Measurements from ENCODE around the gene KCNN2. TPM values are rescaled to one million over a fixed set of nuclear protein-coding genes. Genes with fewer than 3 reads are reported as not detected.

Gene KCNN2
- total RNA-seq, 1 donor from 2014 or later, result not detected

- DNase-seq (no peak), ATAC-seq (ENCODE audit: low read depth) (no peak)
- ChIA-PET POLR2A (no interaction called here), CTCF (no interaction called here)
- Mint-ChIP-seq H3K9me3 (no peaks in the 10 kb centered on the region), H3K36me3 (ENCODE audit: low read depth) (no peaks in the 10 kb centered on the region), H3K4me3 (no peak overlapping the region), H3K4me1 (peaks cover 9% of the 10 kb centered on the region), H3K27ac (no peak overlapping the region), H3K27me3 (peaks cover 50% of the 10 kb centered on the region)
- no peak for TF ChIP-seq CTCF (IDR thresholded peaks at IDR 0.05)
- intact Hi-C loops (cut with micrococcal nuclease), result no loop called here
Measured at GRCh38 chr5:114360816-114361723, 800 bp upstream of the KCNN2 start.

DNA sequence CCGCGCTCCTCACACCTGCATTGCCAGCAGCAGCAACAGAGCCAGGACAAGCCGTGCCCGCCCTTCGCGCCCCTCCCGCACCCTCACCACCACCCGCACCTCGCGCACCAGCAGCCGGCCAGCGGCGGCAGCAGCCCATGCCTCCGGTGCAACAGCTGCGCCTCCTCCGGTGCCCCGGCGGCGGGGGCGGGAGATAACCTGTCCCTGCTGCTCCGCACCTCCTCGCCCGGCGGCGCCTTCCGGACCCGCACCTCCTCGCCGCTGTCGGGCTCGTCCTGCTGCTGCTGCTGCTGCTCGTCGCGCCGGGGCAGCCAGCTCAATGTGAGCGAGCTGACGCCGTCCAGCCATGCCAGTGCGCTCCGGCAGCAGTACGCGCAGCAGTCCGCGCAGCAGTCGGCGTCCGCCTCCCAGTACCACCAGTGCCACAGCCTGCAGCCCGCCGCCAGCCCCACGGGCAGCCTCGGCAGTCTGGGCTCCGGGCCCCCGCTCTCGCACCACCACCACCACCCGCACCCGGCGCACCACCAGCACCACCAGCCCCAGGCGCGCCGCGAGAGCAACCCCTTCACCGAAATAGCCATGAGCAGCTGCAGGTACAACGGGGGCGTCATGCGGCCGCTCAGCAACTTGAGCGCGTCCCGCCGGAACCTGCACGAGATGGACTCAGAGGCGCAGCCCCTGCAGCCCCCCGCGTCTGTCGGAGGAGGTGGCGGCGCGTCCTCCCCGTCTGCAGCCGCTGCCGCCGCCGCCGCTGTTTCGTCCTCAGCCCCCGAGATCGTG is 517 bp downstream of the KCNN2 start:
- H3K4me1 Mint-ChIP-seq, result peaks cover 9% of the 10 kb centered on the region
- no peak overlapping the region for H3K4me3 Mint-ChIP-seq
- H3K27me3 Mint-ChIP-seq, result peaks cover 46% of the 10 kb centered on the region
- H3K36me3 Mint-ChIP-seq (ENCODE audit: low read depth), result no peaks in the 10 kb centered on the region
- CTCF ChIA-PET, result no interaction called here
- ATAC-seq (ENCODE audit: low read depth), result no peak
- H3K9me3 Mint-ChIP-seq, result no peaks in the 10 kb centered on the region
- H3K27ac Mint-ChIP-seq, result no peak overlapping the region
- POLR2A ChIA-PET, result no interaction called here
- TF ChIP-seq CTCF (IDR thresholded peaks at IDR 0.05), result no peak
- no peak for DNase-seq
- intact Hi-C loops (cut with micrococcal nuclease), result no loop called here

DNA sequence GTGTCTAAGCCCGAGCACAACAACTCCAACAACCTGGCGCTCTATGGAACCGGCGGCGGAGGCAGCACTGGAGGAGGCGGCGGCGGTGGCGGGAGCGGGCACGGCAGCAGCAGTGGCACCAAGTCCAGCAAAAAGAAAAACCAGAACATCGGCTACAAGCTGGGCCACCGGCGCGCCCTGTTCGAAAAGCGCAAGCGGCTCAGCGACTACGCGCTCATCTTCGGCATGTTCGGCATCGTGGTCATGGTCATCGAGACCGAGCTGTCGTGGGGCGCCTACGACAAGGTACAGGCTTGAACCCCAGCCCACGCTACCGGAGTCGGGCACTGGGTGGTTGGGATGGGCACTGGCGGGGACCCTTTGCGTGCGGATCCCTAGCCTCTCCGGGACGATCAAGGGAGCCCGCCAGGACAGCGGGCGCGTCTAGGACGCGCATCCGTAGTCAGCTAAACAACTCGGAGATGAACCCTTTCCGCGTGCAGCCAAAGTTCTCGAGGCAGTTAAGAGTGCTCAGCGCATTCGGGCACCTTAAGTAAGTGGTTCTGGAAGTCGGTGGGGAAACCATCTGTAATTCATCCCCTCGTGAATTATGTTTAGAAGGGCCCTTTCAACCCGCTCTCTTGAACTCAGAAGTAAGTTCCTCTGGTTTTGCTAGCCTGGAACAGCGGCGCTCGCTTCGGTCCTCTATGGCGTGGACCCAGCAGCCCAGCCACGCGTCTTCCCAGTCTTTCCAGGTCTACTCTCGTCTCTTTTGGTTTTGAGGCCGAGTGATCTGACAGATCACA is 1.3 kb downstream of the KCNN2 start:
- peak overlapping the region; percentile 17 for H3K4me3 Mint-ChIP-seq

GRCh38 chr5:114363837-114364236 is 2.0 kb downstream of the KCNN2 start:
- ChIA-PET CTCF (no interaction called here), POLR2A (no interaction called here)
- Mint-ChIP-seq H3K9me3 (no peaks in the 10 kb centered on the region), H3K4me1 (peaks cover 9% of the 10 kb centered on the region), H3K27me3 (peaks cover 40% of the 10 kb centered on the region), H3K4me3 (peak overlapping the region; percentile 17), H3K36me3 (ENCODE audit: low read depth) (no peaks in the 10 kb centered on the region), H3K27ac (no peak overlapping the region)
- TF ChIP-seq CTCF (IDR thresholded peaks at IDR 0.05), result no peak
- ATAC-seq (ENCODE audit: low read depth) (no peak), DNase-seq (no peak)
- intact Hi-C loops (cut with micrococcal nuclease), result no loop called here

More for the DNA sequence above, 1.3 kb downstream of the KCNN2 start:
- Mint-ChIP-seq H3K9me3 (no peaks in the 10 kb centered on the region), H3K36me3 (ENCODE audit: low read depth) (no peaks in the 10 kb centered on the region), H3K27me3 (peaks cover 45% of the 10 kb centered on the region), H3K27ac (no peak overlapping the region), H3K4me1 (peaks cover 9% of the 10 kb centered on the region)
- DNase-seq, result no peak
- CTCF ChIA-PET, result no interaction called here
- ATAC-seq (ENCODE audit: low read depth), result no peak
- POLR2A ChIA-PET, result no interaction called here
- intact Hi-C loops (cut with micrococcal nuclease), result no loop called here
- no peak for TF ChIP-seq CTCF (IDR thresholded peaks at IDR 0.05)
